Measurements from ENCODE around the gene RAB3D.

GRCh38 chr19:11299946-11300810 lies 39.3 kb downstream of the RAB3D start:
- TF ChIP-seq RARB (CRISPR knock-in tag; IDR thresholded peaks at IDR 0.05) (no peak), TCF4 (CRISPR knock-in tag; IDR thresholded peaks at IDR 0.05; ENCODE audit: borderline replicate concordance) (no peak), ZNF70 (CRISPR knock-in tag; IDR thresholded peaks at IDR 0.05) (no peak), ZFP30 (CRISPR knock-in tag; IDR thresholded peaks at IDR 0.05) (no peak), POU6F1 (CRISPR knock-in tag; IDR thresholded peaks at IDR 0.05; ENCODE audit: borderline replicate concordance, low read depth) (no peak), ARNTL (CRISPR knock-in tag; IDR thresholded peaks at IDR 0.05; ENCODE audit: borderline replicate concordance, low read depth) (no peak), CSDC2 (CRISPR knock-in tag; IDR thresholded peaks at IDR 0.05) (no peak), CREB5 (CRISPR knock-in tag; IDR thresholded peaks at IDR 0.05; ENCODE audit: low read depth) (no peak), ZFP3 (CRISPR knock-in tag; IDR thresholded peaks at IDR 0.05) (no peak), OSR1 (CRISPR knock-in tag; IDR thresholded peaks at IDR 0.05) (no peak)
